GM12878 (cell line): Measurements from ENCODE around the gene SOX12. TPM values are rescaled to one million over a fixed set of nuclear protein-coding genes. Genes with fewer than 3 reads are reported as not detected.

Experiments
- ATAC-seq: fragments of 200-7000 bp; cut with Tn5 transposase; 3 replicates; pipeline ENCODE4 v1.9.1; 2020; ENCODE audit warnings: mild to moderate bottlenecking, moderate library complexity
- BruUV-seq: library from RNA; stranded (reverse); fragments of 400-500 nt; replicated peaks from 2 replicates; lab custom pipeline; 2021; lab: Mats Ljungman, UMichigan
- CTCF ChIA-PET: fragments of 300-600 bp; sonication (Branson Sonifier 250); formaldehyde crosslinking; extraction: SDS; loops from one replicate; lab custom pipeline; 2021; ENCODE audit warnings: inconsistent platforms; lab: Yijun Ruan, JAX
- POLR2A ChIA-PET: fragments of 350-600 bp; formaldehyde crosslinking; extraction: SDS; loops from one replicate; lab custom pipeline; 2021; ENCODE audit warnings: inconsistent platforms; lab: Charles Lee
- RAD21 ChIA-PET: fragments of 300-600 bp; sonication (Branson Sonifier 250); formaldehyde crosslinking; loops from one replicate; lab custom pipeline; 2023; ENCODE audit warnings: antibody characterized with exemption; ENCODE audit not compliant: unreplicated experiment; lab: Charles Lee
- SMC1A ChIA-PET: fragments of 300-600 bp; sonication (Branson Sonifier 250); formaldehyde crosslinking; loops from one replicate; lab custom pipeline; 2023; ENCODE audit not compliant: unreplicated experiment, uncharacterized antibody; lab: Charles Lee
- DNase-seq: peaks from one replicate; pipeline ENCODE4 v3.0.0-alpha.2; 2011; ENCODE audit warnings: low read depth, low spot score
- FAIRE-seq: peaks from 3 replicates; lab custom pipeline; 2011; peaks lifted over from hg19 to GRCh38; lab: Jason Lieb, UNC
- H2AFZ ChIP-seq: 2 replicates; pipeline ENCODE4 v1.6.0; 2011; ENCODE audit warnings: low read depth, low read length, control low read depth; ENCODE audit not compliant: control insufficient read depth
- H3K27ac ChIP-seq: 2 replicates; pipeline ENCODE4 v1.5.1; 2011; ENCODE audit warnings: control low read depth; ENCODE audit not compliant: control insufficient read depth, insufficient read depth
- H3K27me3 ChIP-seq, 2 experiments: replicated peaks in 1 of 2; 2 replicates each; pipeline versions ENCODE4 v1.6.0 to v1.6.1; 2011; ENCODE audit warnings: low read length in 1 of 2; ENCODE audit not compliant: control insufficient read depth in 2 of 2, insufficient read depth in 2 of 2
- H3K36me3 ChIP-seq, 2 experiments: 2 replicates each; pipeline ENCODE4 v1.5.1; 2011; ENCODE audit warnings: low read length in 1 of 2; ENCODE audit not compliant: control insufficient read depth in 2 of 2, insufficient read depth in 2 of 2
- H3K4me1 ChIP-seq: 2 replicates; pipeline ENCODE4 v1.6.1; 2011; ENCODE audit warnings: mild to moderate bottlenecking, low read length, moderate library complexity, mixed read lengths; ENCODE audit not compliant: control insufficient read depth, insufficient read depth
- H3K4me2 ChIP-seq: 2 replicates; pipeline ENCODE4 v1.6.0; 2011; ENCODE audit warnings: control low read depth; ENCODE audit not compliant: control insufficient read depth, insufficient read depth
- H3K4me3 ChIP-seq: fragments of 200-600 bp; sonication (generic); 2 replicates; pipeline ENCODE4 v1.5.1; 2016
- H3K79me2 ChIP-seq: 2 replicates; pipeline ENCODE4 v1.6.0; 2011; ENCODE audit warnings: low read length; ENCODE audit not compliant: control insufficient read depth, insufficient read depth
- H3K9ac ChIP-seq: 2 replicates; pipeline ENCODE4 v1.8.0; 2011; ENCODE audit warnings: low read length, control low read depth, mixed read lengths; ENCODE audit not compliant: control insufficient read depth, insufficient read depth
- H3K9me3 ChIP-seq: replicated peaks from 3 replicates; pipeline ENCODE4 v1.5.1; 2011; ENCODE audit warnings: mild to moderate bottlenecking, low read length; ENCODE audit not compliant: control insufficient read depth, insufficient read depth
- H4K20me1 ChIP-seq: 2 replicates; pipeline ENCODE4 v1.6.0; 2011; ENCODE audit not compliant: control insufficient read depth, insufficient read depth
- BHLHE40 ChIP-seq, 2 experiments: fragments of 450-650 bp in 1 of 2; IDR thresholded peaks; 2 replicates each; pipeline ENCODE4 v1.6.1; 2011 to 2017; ENCODE audit warnings: low read depth in 2 of 2, borderline replicate concordance in 1 of 2, improper control_type of control experiment in 1 of 2, low read length in 1 of 2, mild to moderate bottlenecking in 1 of 2
- CBX3 ChIP-seq: fragments of 200-600 bp; sonication (generic); IDR thresholded peaks from 2 replicates; pipeline ENCODE4 v1.6.1; 2016; ENCODE audit warnings: low read depth, borderline replicate concordance
- EED ChIP-seq: sonication (generic); IDR thresholded peaks from 2 replicates; pipeline ENCODE4 v1.6.1; 2016; ENCODE audit warnings: antibody characterized with exemption, low read depth
- JUNB ChIP-seq: IDR thresholded peaks from 2 replicates; pipeline ENCODE4 v1.6.1; 2016; ENCODE audit warnings: antibody characterized with exemption, mild to moderate bottlenecking
- MXI1 ChIP-seq: fragments of 150-350 bp; IDR thresholded peaks from 2 replicates; pipeline ENCODE4 v1.6.1; 2011; ENCODE audit warnings: low read depth, mild to moderate bottlenecking, inconsistent platforms, low read length, improper control_type of control experiment
- NFYB ChIP-seq: IDR thresholded peaks from 2 replicates; pipeline ENCODE4 v1.6.1; 2011; ENCODE audit warnings: low read depth, mild to moderate bottlenecking, low read length, improper control_type of control experiment, moderate library complexity; ENCODE audit not compliant: insufficient read depth
- RELA ChIP-seq: fragments of 450-650 bp; IDR thresholded peaks from 2 replicates; pipeline ENCODE4 v1.8.0; 2014; ENCODE audit warnings: borderline replicate concordance; ENCODE audit not compliant: partially characterized antibody
- RUNX3 ChIP-seq: IDR thresholded peaks from 2 replicates; pipeline ENCODE4 v1.6.1; 2012; ENCODE audit warnings: low read length, inconsistent platforms
- WGBS: methylation state at CpG from one replicate; pipeline ENCODE4 v1.1.6; 2016; ENCODE audit warnings: low lambda C conversion rate; ENCODE audit not compliant: insufficient replicate concordance, insufficient coverage; ENCODE audit errors: missing lambda C conversion rate; 5-methylcytosine and 5-hydroxymethylcytosine counted together
- in situ Hi-C: fragments of 300-500 bp; cut with MboI; formaldehyde crosslinking; loops from 9 replicates; pipeline ENCODE4 v1.14.3; 2018; ENCODE audit warnings: mixed read lengths
- intact Hi-C: fragments of 100-400 bp; cut with micrococcal nuclease; formaldehyde crosslinking; loops from one replicate; pipeline ENCODE4 v1.14.2; 2022; ENCODE audit not compliant: unreplicated experiment
- polyA plus RNA-seq, 11 experiments: library from polyadenylated mRNA; depleted of rRNA in 4 of 11; unstranded in 6 of 11; stranded (reverse) in 5 of 11; fragments of >200 nt; fragmentation: Nextera tagmentation in 4 of 11; fragmentation: Illumina TruSeq in 1 of 11; extraction: Ambion mirVana in 4 of 11; extraction: Trizol in 1 of 11; gene quantifications; 1 replicate in 1 of 11; 2 replicates in 10 of 11; pipeline versions ENCODE4 v1.2.1 to v1.2.3, GENCODE V29; 2011 to 2016; ENCODE audit warnings: inconsistent platforms in 2 of 11, missing spikeins in 2 of 11, low read depth in 1 of 11
- total RNA-seq, 4 experiments: library from RNA; depleted of rRNA in 3 of 4; stranded (reverse); fragments of >200 nt in 3 of 4; fragmentation: Illumina TruSeq in 1 of 4; extraction: Trizol in 1 of 4; gene quantifications; 2 replicates each; pipeline versions ENCODE4 v1.2.1 to v1.2.3, GENCODE V29; 2013 to 2021

SOX12 gene
- total and polyA plus RNA-seq, 10 of the 15 experiments (the other 5 are each of a cell fraction or from before 2014, with no cell fraction given) = 0.50 to 17.9 (median 1.4) TPM

DNA sequence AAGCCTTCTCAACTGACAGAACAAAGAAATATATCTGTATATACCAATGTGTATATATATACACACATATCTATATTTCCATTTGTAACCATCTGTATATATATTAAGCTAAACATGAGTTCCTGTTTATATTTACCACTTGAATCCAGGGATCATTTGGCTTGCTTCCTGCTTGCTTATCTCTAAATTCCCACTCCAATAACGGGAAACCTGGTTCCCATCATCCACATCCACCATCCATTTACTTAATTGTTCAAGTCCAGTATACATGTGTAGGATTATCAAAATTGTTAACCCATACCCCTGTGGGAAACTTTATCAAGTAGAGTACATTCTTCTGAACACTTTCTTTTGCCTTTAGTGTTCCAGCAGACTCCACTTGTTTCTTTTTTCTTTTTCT, 12.5 kb upstream of the SOX12 start:
- Histone ChIP-seq H3K4me2 (no peak overlapping the region), H3K27ac (no peak overlapping the region), H3K9me3 (no peaks in the 10 kb centered on the region), H3K36me3 (no peaks in the 10 kb centered on the region), H4K20me1 (no peaks in the 10 kb centered on the region)
- FAIRE-seq = no peak
- ChIA-PET CTCF (no interaction called here), SMC1A (interaction anchor here (0.9 to 2.5 kb wide), 3 partner anchors 9 to 14 kb away, joined by 3 to 8 read pairs (median 4); partner anchors contain the start of gene SOX12)
- no peak for DNase-seq
- no TSS peak for BruUV-seq
- no peak for ATAC-seq
- TF ChIP-seq EED (no peak), CBX3 (no peak), RELA (no peak), NFYB (no peak), MXI1 (no peak)
- TF ChIP-seq, all 136 proteins: peak for 0
- in situ Hi-C loops (no loop called here), intact Hi-C loops (no loop called here)
- WGBS = 47% methylated on average over 1 of the region's 1 CpG
- H3K9ac ChIP-seq = no peak overlapping the region
- RAD21 ChIA-PET = no interaction called here
- no peak overlapping the region for H3K4me3 ChIP-seq
- H3K4me1 ChIP-seq = peaks cover 4% of the 10 kb centered on the region; the same call in 1 of the 2 replicates
- POLR2A ChIA-PET = no interaction called here
- no peak overlapping the region for H2AFZ ChIP-seq
- no peaks in the 10 kb centered on the region for H3K79me2 ChIP-seq
- H3K27me3 ChIP-seq = no peaks in the 10 kb centered on the region

DNA sequence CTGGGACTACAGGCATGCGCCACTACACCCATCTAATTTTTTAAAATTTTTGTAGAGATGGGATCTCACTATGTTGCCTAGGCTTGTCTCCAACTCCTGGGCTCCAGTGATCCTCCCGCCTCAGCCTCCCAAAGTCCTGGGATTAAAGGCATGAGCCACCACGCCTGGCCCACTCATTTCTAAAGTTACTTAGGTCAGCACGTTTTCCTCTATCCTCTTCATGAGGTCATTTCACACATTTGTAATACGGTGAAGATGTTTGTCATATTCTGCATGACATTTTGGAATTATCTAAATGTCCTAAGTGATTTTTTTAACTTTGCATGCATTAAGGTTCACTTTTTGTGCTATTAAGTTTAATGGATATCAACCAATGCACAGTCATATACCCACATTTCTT, 11.9 kb upstream of the SOX12 start:
- FAIRE-seq = no peak
- CTCF ChIA-PET = no interaction called here

More for the DNA sequence above, 11.9 kb upstream of the SOX12 start:
- Histone ChIP-seq H3K27me3 (no peaks in the 10 kb centered on the region), H3K27ac (no peak overlapping the region), H4K20me1 (no peaks in the 10 kb centered on the region), H3K79me2 (no peaks in the 10 kb centered on the region), H3K9me3 (no peaks in the 10 kb centered on the region), H3K4me3 (no peak overlapping the region), H3K4me1 (peaks cover 4% of the 10 kb centered on the region; the same call in 1 of the 2 replicates), H3K4me2 (no peak overlapping the region), H2AFZ (no peak overlapping the region), H3K9ac (no peak overlapping the region), H3K36me3 (no peaks in the 10 kb centered on the region)
- RAD21 ChIA-PET = no interaction called here
- intact Hi-C loops (no loop called here), in situ Hi-C loops (no loop called here)
- SMC1A ChIA-PET = interaction anchor here (2.5 kb wide), 1 partner anchor 15 kb away, joined by 8 read pairs; no protein-coding TSS in a partner anchor
- DNase-seq = no peak
- POLR2A ChIA-PET = no interaction called here
- no peak for TF ChIP-seq RUNX3
- TF ChIP-seq JUNB = 0 out of 2 replicates have a peak, but pooled peaks have one; percentile 12
- peak in 1 of 2 experiments; percentile 19; a peak in 1 of 4 replicates for TF ChIP-seq BHLHE40 (IDR thresholded peaks at IDR 0.05; ENCODE audit: borderline replicate concordance in 1 of 2, low read depth in 2 of 2, low read length in 1 of 2)
- ATAC-seq = no peak
- WGBS = 43% methylated on average over 5 of the region's 5 CpGs
- no TSS peak for BruUV-seq
